GM18858 (cell line): ENCODE results near the gene MYRIP.

Experiments used
- ATAC-seq: cut with Tn5 transposase; IDR thresholded peaks from one replicate; pipeline ENCODE4 v1.9.1; 2021; ENCODE audit not compliant: unreplicated experiment

Gene MYRIP

DNA sequence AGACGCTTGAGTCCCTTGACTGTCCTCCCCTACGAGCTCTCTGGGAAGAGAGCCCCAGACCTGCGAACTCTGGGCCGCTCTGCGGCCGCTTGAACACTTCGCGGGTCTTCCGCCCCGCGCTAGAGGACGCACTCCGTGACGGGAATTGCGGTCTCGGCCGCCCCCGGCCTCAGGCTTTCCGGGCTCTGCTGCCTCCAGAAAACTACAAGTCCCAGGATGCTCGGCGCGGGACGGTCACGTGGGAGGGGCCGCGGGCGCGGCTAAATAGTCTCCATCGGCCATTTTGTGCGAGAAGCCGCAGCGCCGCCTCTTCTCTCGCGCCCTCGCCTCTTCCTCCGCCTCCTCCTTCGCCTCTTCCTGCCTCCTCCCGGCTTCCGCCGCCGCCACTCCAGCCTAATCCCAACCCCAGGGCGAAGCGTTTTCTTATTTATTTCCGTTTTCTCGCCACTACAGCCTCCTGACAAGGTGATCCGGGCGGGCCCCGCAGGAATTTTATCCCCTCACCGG, 500.1 kb downstream of the MYRIP start, which contains the start of gene EIF1B:
TSS of gene EIF1B (plus strand) at position 290 of the 507 bp plus-strand sequence. CDS start 235 bp downstream, outside the sequence.
- peak; percentile 96 for ATAC-seq
